ENCODE data around the gene DNAAF1.
"Not testable (repeated sequence)": the region's sequence is repeated elsewhere in the genome, so short reads cannot be mapped to it uniquely, and the experiment has no call there.

The DNAAF1 gene

GRCh38 chr16:84111525-84111924 is 33.6 kb upstream of the DNAAF1 start:
- Histone ChIP-seq H3K27me3 (ENCODE audit: control insufficient read depth, insufficient read depth, low read length) (no peaks in the 10 kb centered on the region), H3K4me3 (ENCODE audit: low read length) (no peak overlapping the region), H3K27ac (ENCODE audit: low read depth, low read length) (no peak overlapping the region), H3K4me1 (ENCODE audit: control insufficient read depth, insufficient read depth, low read length) (peaks cover 7% of the 10 kb centered on the region), H3K9ac (ENCODE audit: low read length) (no peak overlapping the region), H3K36me3 (ENCODE audit: control insufficient read depth, insufficient read depth, low read length) (no peaks in the 10 kb centered on the region)

GRCh38 chr16:84111949-84112348 is 33.2 kb upstream of the DNAAF1 start:
- H3K4me1 ChIP-seq (ENCODE audit: control insufficient read depth, insufficient read depth, low read length); H3K4me3 ChIP-seq (ENCODE audit: low read length); H3K27ac ChIP-seq (ENCODE audit: low read depth, low read length); H3K9ac ChIP-seq (ENCODE audit: low read length); H3K27me3 ChIP-seq (ENCODE audit: control insufficient read depth, insufficient read depth, low read length); H3K36me3 ChIP-seq (ENCODE audit: control insufficient read depth, insufficient read depth, low read length): not testable (repeated sequence)

GRCh38 chr16:84115919-84116719 is 29.0 kb upstream of the DNAAF1 start:
- H3K4me1 ChIP-seq (ENCODE audit: control insufficient read depth, insufficient read depth, low read length), result peaks cover 7% of the 10 kb centered on the region
- peak overlapping the region; percentile 62 for H3K9ac ChIP-seq (ENCODE audit: low read length)
- no peaks in the 10 kb centered on the region for H3K36me3 ChIP-seq (ENCODE audit: control insufficient read depth, insufficient read depth, low read length)
- no peaks in the 10 kb centered on the region for H3K27me3 ChIP-seq (ENCODE audit: control insufficient read depth, insufficient read depth, low read length)
- H3K4me3 ChIP-seq (ENCODE audit: low read length), result peak overlapping the region; percentile 93
- H3K27ac ChIP-seq (ENCODE audit: low read depth, low read length), result peak overlapping the region; percentile 83

- H3K27me3 ChIP-seq (ENCODE audit: control insufficient read depth, insufficient read depth, low read length), result no peaks in the 10 kb centered on the region
These were observed 28.2 kb upstream of the DNAAF1 start, which contains the start of gene MBTPS1 for GRCh38 chr16:84116720-84117493. MBTPS1 (minus strand) TSS chr16:84116942; CDS start chr16:84101783, 15,159 bp downstream.

GRCh38 chr16:84117494-84117843 is 27.6 kb upstream of the DNAAF1 start:
- H3K4me3 ChIP-seq (ENCODE audit: low read length), result peak overlapping the region; percentile 93
- H3K9ac ChIP-seq (ENCODE audit: low read length), result no peak overlapping the region
- no peaks in the 10 kb centered on the region for H3K36me3 ChIP-seq (ENCODE audit: control insufficient read depth, insufficient read depth, low read length)
- no peaks in the 10 kb centered on the region for H3K27me3 ChIP-seq (ENCODE audit: control insufficient read depth, insufficient read depth, low read length)
- peaks cover 7% of the 10 kb centered on the region for H3K4me1 ChIP-seq (ENCODE audit: control insufficient read depth, insufficient read depth, low read length)
- H3K27ac ChIP-seq (ENCODE audit: low read depth, low read length), result peak overlapping the region; percentile 83

More at GRCh38 chr16:84116720-84117493, 28.2 kb upstream of the DNAAF1 start, which contains the start of gene MBTPS1:
- H3K36me3 ChIP-seq (ENCODE audit: control insufficient read depth, insufficient read depth, low read length), result no peaks in the 10 kb centered on the region
- peaks cover 7% of the 10 kb centered on the region for H3K4me1 ChIP-seq (ENCODE audit: control insufficient read depth, insufficient read depth, low read length)
- peak within 1 kb of the TSS; percentile 93 for H3K4me3 ChIP-seq (ENCODE audit: low read length)
- H3K27ac ChIP-seq (ENCODE audit: low read depth, low read length), result peak within 1 kb of the TSS; percentile 83
- H3K9ac ChIP-seq (ENCODE audit: low read length), result peak within 1 kb of the TSS; percentile 62

GRCh38 chr16:84118315-84118714 is 26.8 kb upstream of the DNAAF1 start:
- not testable (repeated sequence) for H3K36me3 ChIP-seq (ENCODE audit: control insufficient read depth, insufficient read depth, low read length); H3K27ac ChIP-seq (ENCODE audit: low read depth, low read length); H3K27me3 ChIP-seq (ENCODE audit: control insufficient read depth, insufficient read depth, low read length); H3K9ac ChIP-seq (ENCODE audit: low read length); H3K4me3 ChIP-seq (ENCODE audit: low read length); H3K4me1 ChIP-seq (ENCODE audit: control insufficient read depth, insufficient read depth, low read length)

GRCh38 chr16:84119368-84119767 is 25.7 kb upstream of the DNAAF1 start:
- peaks cover 7% of the 10 kb centered on the region for H3K4me1 ChIP-seq (ENCODE audit: control insufficient read depth, insufficient read depth, low read length)
- no peak overlapping the region for H3K27ac ChIP-seq (ENCODE audit: low read depth, low read length)
- H3K9ac ChIP-seq (ENCODE audit: low read length), result no peak overlapping the region
- H3K36me3 ChIP-seq (ENCODE audit: control insufficient read depth, insufficient read depth, low read length), result no peaks in the 10 kb centered on the region
- H3K27me3 ChIP-seq (ENCODE audit: control insufficient read depth, insufficient read depth, low read length), result no peaks in the 10 kb centered on the region
- no peak overlapping the region for H3K4me3 ChIP-seq (ENCODE audit: low read length)

GRCh38 chr16:84120023-84120422 is 25.1 kb upstream of the DNAAF1 start:
- H3K27ac ChIP-seq (ENCODE audit: low read depth, low read length), result no peak overlapping the region
- no peaks in the 10 kb centered on the region for H3K27me3 ChIP-seq (ENCODE audit: control insufficient read depth, insufficient read depth, low read length)
- no peak overlapping the region for H3K4me3 ChIP-seq (ENCODE audit: low read length)
- peaks cover 7% of the 10 kb centered on the region for H3K4me1 ChIP-seq (ENCODE audit: control insufficient read depth, insufficient read depth, low read length)
- no peak overlapping the region for H3K9ac ChIP-seq (ENCODE audit: low read length)
- H3K36me3 ChIP-seq (ENCODE audit: control insufficient read depth, insufficient read depth, low read length), result no peaks in the 10 kb centered on the region

- Histone ChIP-seq H3K9ac (ENCODE audit: low read length) (no peak overlapping the region), H3K27ac (ENCODE audit: low read depth, low read length) (no peak overlapping the region), H3K4me1 (ENCODE audit: control insufficient read depth, insufficient read depth, low read length) (no peaks in the 10 kb centered on the region), H3K27me3 (ENCODE audit: control insufficient read depth, insufficient read depth, low read length) (no peaks in the 10 kb centered on the region), H3K4me3 (ENCODE audit: low read length) (no peak overlapping the region), H3K36me3 (ENCODE audit: control insufficient read depth, insufficient read depth, low read length) (no peaks in the 10 kb centered on the region)
These were observed 24.1 kb upstream of the DNAAF1 start for GRCh38 chr16:84121007-84121406.

- Histone ChIP-seq H3K4me1 (ENCODE audit: control insufficient read depth, insufficient read depth, low read length) (no peaks in the 10 kb centered on the region), H3K27me3 (ENCODE audit: control insufficient read depth, insufficient read depth, low read length) (no peaks in the 10 kb centered on the region), H3K36me3 (ENCODE audit: control insufficient read depth, insufficient read depth, low read length) (no peaks in the 10 kb centered on the region), H3K9ac (ENCODE audit: low read length) (no peak overlapping the region), H3K4me3 (ENCODE audit: low read length) (no peak overlapping the region), H3K27ac (ENCODE audit: low read depth, low read length) (no peak overlapping the region)
These were observed 20.6 kb upstream of the DNAAF1 start for GRCh38 chr16:84124257-84125073.

- no peaks in the 10 kb centered on the region for H3K27me3 ChIP-seq (ENCODE audit: control insufficient read depth, insufficient read depth, low read length)
- no peaks in the 10 kb centered on the region for H3K4me1 ChIP-seq (ENCODE audit: control insufficient read depth, insufficient read depth, low read length)
- peaks cover 2% of the 10 kb centered on the region for H3K36me3 ChIP-seq (ENCODE audit: control insufficient read depth, insufficient read depth, low read length)
- no peak overlapping the region for H3K27ac ChIP-seq (ENCODE audit: low read depth, low read length)
- no peak overlapping the region for H3K9ac ChIP-seq (ENCODE audit: low read length)
- no peak overlapping the region for H3K4me3 ChIP-seq (ENCODE audit: low read length)
These were observed 14.0 kb upstream of the DNAAF1 start for GRCh38 chr16:84131117-84131516.
